Tibial nerve (tissue), 4 donors: Measurements from ENCODE around the gene FECH. TPM values are rescaled to one million over a fixed set of nuclear protein-coding genes. Genes with fewer than 3 reads are reported as not detected.

Experiments
- DNase-seq, 2 donors: peaks; one replicate each; pipeline ENCODE4 v3.0.0-alpha.2; 2019; ENCODE audit warnings: low spot score in 2 of 2
- H3K27ac ChIP-seq, 4 donors: fragments of 200-600 bp; sonication (generic) in 3 of 4; one replicate each; pipeline ENCODE4 v1.5.1; 2017 to 2019; ENCODE audit warnings: mild to moderate bottlenecking in 1 of 4
- H3K27me3 ChIP-seq, 2 donors: fragments of 200-600 bp; sonication (generic) in 1 of 2; one replicate each; pipeline versions ENCODE4 v1.5.1 to v1.6.0; 2017 to 2019
- H3K36me3 ChIP-seq, 3 donors: fragments of 200-600 bp; sonication (generic); one replicate each; pipeline ENCODE4 v1.5.1; 2018 to 2019
- H3K4me1 ChIP-seq, 4 donors: fragments of 200-600 bp; sonication (generic) in 3 of 4; one replicate each; pipeline ENCODE4 v1.5.1; 2017 to 2019
- H3K4me3 ChIP-seq, 4 donors: fragments of 200-600 bp; sonication (generic) in 3 of 4; one replicate each; pipeline ENCODE4 v1.5.1; 2017 to 2019; ENCODE audit warnings: mild to moderate bottlenecking in 1 of 4, moderate library complexity in 1 of 4
- H3K9me3 ChIP-seq, 4 donors: fragments of 200-600 bp; sonication (generic) in 3 of 4; one replicate each; pipeline ENCODE4 v1.5.1; 2017 to 2019
- CTCF ChIP-seq, 5 experiments: fragments of 200-600 bp in 3 of 5; fragments of 450-650 bp in 2 of 5; sonication (generic) in 3 of 5; IDR thresholded peaks; one replicate each; pipeline ENCODE4 v1.5.1; 2016 to 2019; ENCODE audit warnings: antibody characterized with exemption in 5 of 5, mild to moderate bottlenecking in 3 of 5, moderate library complexity in 2 of 5
- EP300 ChIP-seq, 2 donors: sonication (generic); formaldehyde crosslinking; IDR thresholded peaks; one replicate each; pipeline ENCODE4 v1.6.1; 2017; ENCODE audit warnings: antibody characterized with exemption in 2 of 2, mild to moderate bottlenecking in 1 of 2
- POLR2A ChIP-seq, 2 donors: fragments of 450-650 bp; IDR thresholded peaks; one replicate each; pipeline ENCODE4 v1.6.1; 2017; ENCODE audit warnings: antibody characterized with exemption in 2 of 2, mild to moderate bottlenecking in 2 of 2, moderate library complexity in 2 of 2
- WGBS, 2 donors: methylation state at CpG; one replicate each; pipeline ENCODE4 v1.1.5; 2018; 5-methylcytosine and 5-hydroxymethylcytosine counted together
- total RNA-seq, 4 donors: library from RNA; depleted of rRNA; stranded (reverse); fragments of >200 nt; gene quantifications; one replicate each; pipeline ENCODE4 v1.1.0, GENCODE V29; 2016

Gene FECH
- total RNA-seq, 4 donors from 2014 or later = 16.3 to 42.4 (median 28.2) TPM

GRCh38 chr18:57533868-57534510 lies 52.5 kb downstream of the FECH start:
- Histone ChIP-seq H3K27me3 (no peaks in the 10 kb centered on the region), H3K4me3 (no peak overlapping the region), H3K4me1 (peaks cover 0 to 18% (median 0%) of the 10 kb centered on the region in 4 donors), H3K9me3 (no peaks in the 10 kb centered on the region), H3K27ac (no peak overlapping the region), H3K36me3 (no peaks in the 10 kb centered on the region)
- TF ChIP-seq POLR2A (IDR thresholded peaks at IDR 0.05) (no peak), EP300 (IDR thresholded peaks at IDR 0.05) (no peak), CTCF (IDR thresholded peaks at IDR 0.05) (no peak)
- DNase-seq = no peak
- WGBS, 2 donors = 42 to 47% methylated on average over 4 of the region's 4 CpGs

- H3K27ac ChIP-seq = peak overlapping the region in 1 of 4 donors; percentile 11
- WGBS, 2 donors = 23 to 31% methylated on average over 16 of the region's 16 CpGs
- no peak overlapping the region for H3K4me3 ChIP-seq
Measured at GRCh38 chr18:57533006-57533867, 53.3 kb downstream of the FECH start.

DNA sequence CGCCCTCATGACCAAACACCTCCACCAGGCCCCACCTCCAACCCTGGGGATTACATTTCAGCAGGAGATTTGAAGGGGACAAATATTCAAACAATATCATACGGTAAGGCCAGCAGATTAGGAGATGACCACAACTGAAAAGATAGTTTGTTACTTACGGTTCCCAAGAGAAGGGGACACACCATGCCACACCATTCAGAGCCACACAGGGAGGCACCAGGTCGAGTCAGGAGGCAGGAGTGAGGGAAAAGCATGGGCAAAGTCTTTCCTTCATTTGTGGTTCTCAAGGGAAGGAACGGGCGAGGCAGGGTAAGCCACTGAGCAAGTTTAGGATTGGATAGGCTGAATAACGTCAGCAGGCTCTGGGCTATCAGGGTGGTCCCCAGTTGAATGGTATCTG lies 57.4 kb downstream of the FECH start:
- Histone ChIP-seq H3K27ac (no peak overlapping the region), H3K9me3 (peaks cover 0 to 4% (median 0%) of the 10 kb centered on the region in 4 donors), H3K36me3 (no peaks in the 10 kb centered on the region), H3K4me1 (peaks cover 0 to 16% (median 0%) of the 10 kb centered on the region in 4 donors), H3K27me3 (no peaks in the 10 kb centered on the region), H3K4me3 (no peak overlapping the region)
- 68 to 78% methylated on average over 7 of the region's 7 CpGs for WGBS, 2 donors
- no peak for DNase-seq
- TF ChIP-seq EP300 (IDR thresholded peaks at IDR 0.05) (no peak), CTCF (IDR thresholded peaks at IDR 0.05) (no peak), POLR2A (IDR thresholded peaks at IDR 0.05) (no peak)

More at GRCh38 chr18:57533006-57533867, 53.3 kb downstream of the FECH start:
- no peak for DNase-seq
- TF ChIP-seq CTCF (IDR thresholded peaks at IDR 0.05) = no peak
- no peak for TF ChIP-seq EP300 (IDR thresholded peaks at IDR 0.05)
- no peak for TF ChIP-seq POLR2A (IDR thresholded peaks at IDR 0.05)
- Histone ChIP-seq H3K9me3 (no peaks in the 10 kb centered on the region), H3K27me3 (no peaks in the 10 kb centered on the region), H3K4me1 (peaks cover 0 to 18% (median 0%) of the 10 kb centered on the region in 4 donors), H3K36me3 (no peaks in the 10 kb centered on the region)

DNA sequence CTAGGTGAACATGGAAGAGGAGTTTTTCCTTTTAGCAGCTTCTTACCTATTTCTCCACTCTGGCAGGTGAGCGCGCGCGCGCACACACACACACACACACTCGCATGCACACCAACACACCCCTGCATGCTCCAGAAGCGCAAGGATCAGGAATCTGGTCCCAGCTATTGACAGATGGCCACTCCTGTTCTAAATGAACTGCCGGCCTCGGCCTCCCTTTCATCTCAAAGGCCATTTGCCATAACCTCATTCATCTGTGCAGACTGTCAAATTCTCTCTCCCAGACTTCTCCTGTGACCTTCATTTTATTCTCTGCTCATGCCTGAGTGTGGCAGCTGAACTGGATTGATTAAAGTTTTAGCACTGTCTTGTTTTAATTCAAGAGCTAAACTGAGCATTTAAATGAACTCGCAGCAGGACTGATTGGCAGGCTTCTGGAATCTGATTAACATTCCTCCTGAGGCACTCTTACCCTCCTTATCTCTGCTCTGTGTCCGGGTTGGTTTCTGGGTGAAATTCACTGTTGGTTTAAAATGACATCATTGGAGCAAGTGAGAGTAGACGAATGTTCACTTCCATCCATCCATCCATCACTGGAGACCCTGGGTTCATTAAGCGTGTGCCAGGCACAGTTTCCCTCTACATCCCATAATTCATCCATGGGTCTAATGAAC lies 58.8 kb downstream of the FECH start:
- Histone ChIP-seq H3K27ac (no peak overlapping the region), H3K4me3 (no peak overlapping the region), H3K36me3 (no peaks in the 10 kb centered on the region), H3K27me3 (no peaks in the 10 kb centered on the region), H3K9me3 (peaks cover 0 to 4% (median 0%) of the 10 kb centered on the region in 4 donors), H3K4me1 (peaks cover 0 to 2% (median 0%) of the 10 kb centered on the region in 4 donors)
- no peak for DNase-seq
- 73 to 76% methylated on average over 13 of the region's 13 CpGs for WGBS, 2 donors
- TF ChIP-seq EP300 (IDR thresholded peaks at IDR 0.05) = no peak
- no peak for TF ChIP-seq POLR2A (IDR thresholded peaks at IDR 0.05)
- no peak for TF ChIP-seq CTCF (IDR thresholded peaks at IDR 0.05)
